H1 (cell line): Measurements from ENCODE around the gene ZNF586.

Experiments
- CHD1 ChIP-seq: IDR thresholded peaks from 2 replicates; pipeline ENCODE4 v1.6.1; 2012; ENCODE audit warnings: low read depth, low read length, improper control_type of control experiment
- GABPA ChIP-seq: IDR thresholded peaks from 2 replicates; pipeline ENCODE4 v1.6.1; 2011; ENCODE audit warnings: mild to moderate bottlenecking, low read length, moderate library complexity, borderline replicate concordance; ENCODE audit not compliant: insufficient read depth
- HDAC2 ChIP-seq, 2 experiments: fragments of 300-600 bp in 1 of 2; sonication (generic) in 1 of 2; IDR thresholded peaks; 2 replicates each; pipeline ENCODE4 v1.6.1; 2011 to 2012; ENCODE audit warnings: low read depth in 2 of 2, low read length in 2 of 2, mild to moderate bottlenecking in 2 of 2, moderate library complexity in 2 of 2, borderline replicate concordance in 1 of 2, inconsistent platforms in 1 of 2
- JUN ChIP-seq: IDR thresholded peaks from 2 replicates; pipeline ENCODE4 v1.6.1; 2011; ENCODE audit warnings: low read depth, mild to moderate bottlenecking, improper control_type of control experiment, low read length
- KDM1A ChIP-seq: fragments of 200-600, 300-600 bp; sonication (generic); IDR thresholded peaks from 2 replicates; pipeline ENCODE4 v1.7.1; 2016; ENCODE audit warnings: mild to moderate bottlenecking, low read length, borderline replicate concordance
- POLR2AphosphoS5 ChIP-seq: IDR thresholded peaks from 2 replicates; pipeline ENCODE4 v1.6.1; 2011; ENCODE audit warnings: low read depth, low read length
- RBBP5 ChIP-seq: IDR thresholded peaks from 2 replicates; pipeline ENCODE4 v1.7.1; 2012; ENCODE audit warnings: low read depth, mild to moderate bottlenecking, inconsistent platforms, low read length, moderate library complexity, borderline replicate concordance
- RFX5 ChIP-seq: IDR thresholded peaks from 2 replicates; pipeline ENCODE4 v1.6.1; 2011; ENCODE audit warnings: low read depth, low read length, improper control_type of control experiment, borderline replicate concordance
- TBP ChIP-seq: IDR thresholded peaks from 2 replicates; pipeline ENCODE4 v1.6.1; 2011; ENCODE audit warnings: low read depth, low read length, improper control_type of control experiment
- TEAD4 ChIP-seq: IDR thresholded peaks from 2 replicates; pipeline ENCODE4 v1.6.1; 2012; ENCODE audit warnings: low read depth, low read length, inconsistent platforms, mixed read lengths
- ZNF274 ChIP-seq: IDR thresholded peaks from 2 replicates; pipeline ENCODE4 v1.7.0; 2012; ENCODE audit warnings: low read length, borderline replicate concordance; ENCODE audit errors: extremely low read depth
- TF ChIP-seq, protein P1 (sequence below): IDR thresholded peaks from 2 replicates; pipeline ENCODE4 v1.6.1; 2012; ENCODE audit warnings: inconsistent platforms
- TF ChIP-seq, protein P2 (sequence below), 3 experiments: IDR thresholded peaks; 1 replicate in 2 of 3; 2 replicates in 1 of 3; pipeline versions ENCODE4 v1.5.1 to v1.6.1; 2011; ENCODE audit warnings: low read length in 3 of 3, mild to moderate bottlenecking in 3 of 3, inconsistent platforms in 2 of 3, low read depth in 1 of 3, moderate library complexity in 1 of 3; ENCODE audit not compliant: insufficient read depth in 1 of 3; ENCODE audit errors: control extremely low read depth in 1 of 3

DNA sequence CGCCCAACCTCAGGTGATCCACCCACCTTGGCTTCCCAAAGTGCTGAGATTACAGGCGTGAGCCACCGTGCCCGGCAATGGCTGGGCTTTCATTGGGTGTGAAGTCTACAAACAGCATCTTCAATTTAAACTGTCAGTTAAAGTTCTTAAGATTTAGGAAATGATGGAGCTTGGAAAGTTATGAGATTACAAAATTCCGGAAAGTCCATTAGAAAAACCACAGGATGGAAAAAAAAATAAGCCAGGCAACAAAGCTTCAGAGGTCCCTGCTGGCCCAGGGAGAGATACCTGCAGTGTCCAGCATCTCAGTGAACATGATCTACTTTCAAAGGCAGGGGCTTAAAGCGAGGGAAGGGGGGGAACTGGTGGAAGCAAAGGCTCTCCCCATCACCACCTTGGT lies 56.0 kb downstream of the ZNF586 start:
- TF ChIP-seq POLR2AphosphoS5 (no peak), KDM1A (no peak), HDAC2 (IDR thresholded peaks at IDR 0.05; ENCODE audit: borderline replicate concordance in 1 of 2, low read depth in 2 of 2, low read length in 2 of 2) (no peak), CHD1 (no peak), JUN (no peak), RFX5 (no peak), TEAD4 (no peak), GABPA (no peak), TBP (no peak), RBBP5 (no peak), ZNF274 (no peak)
- TF ChIP-seq, protein P1, sequence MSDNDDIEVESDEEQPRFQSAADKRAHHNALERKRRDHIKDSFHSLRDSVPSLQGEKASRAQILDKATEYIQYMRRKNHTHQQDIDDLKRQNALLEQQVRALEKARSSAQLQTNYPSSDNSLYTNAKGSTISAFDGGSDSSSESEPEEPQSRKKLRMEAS, result no peak
- TF ChIP-seq, protein P2, sequence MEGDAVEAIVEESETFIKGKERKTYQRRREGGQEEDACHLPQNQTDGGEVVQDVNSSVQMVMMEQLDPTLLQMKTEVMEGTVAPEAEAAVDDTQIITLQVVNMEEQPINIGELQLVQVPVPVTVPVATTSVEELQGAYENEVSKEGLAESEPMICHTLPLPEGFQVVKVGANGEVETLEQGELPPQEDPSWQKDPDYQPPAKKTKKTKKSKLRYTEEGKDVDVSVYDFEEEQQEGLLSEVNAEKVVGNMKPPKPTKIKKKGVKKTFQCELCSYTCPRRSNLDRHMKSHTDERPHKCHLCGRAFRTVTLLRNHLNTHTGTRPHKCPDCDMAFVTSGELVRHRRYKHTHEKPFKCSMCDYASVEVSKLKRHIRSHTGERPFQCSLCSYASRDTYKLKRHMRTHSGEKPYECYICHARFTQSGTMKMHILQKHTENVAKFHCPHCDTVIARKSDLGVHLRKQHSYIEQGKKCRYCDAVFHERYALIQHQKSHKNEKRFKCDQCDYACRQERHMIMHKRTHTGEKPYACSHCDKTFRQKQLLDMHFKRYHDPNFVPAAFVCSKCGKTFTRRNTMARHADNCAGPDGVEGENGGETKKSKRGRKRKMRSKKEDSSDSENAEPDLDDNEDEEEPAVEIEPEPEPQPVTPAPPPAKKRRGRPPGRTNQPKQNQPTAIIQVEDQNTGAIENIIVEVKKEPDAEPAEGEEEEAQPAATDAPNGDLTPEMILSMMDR (IDR thresholded peaks at IDR 0.05; ENCODE audit: control extremely low read depth in 1 of 3, insufficient read depth in 1 of 3, low read depth in 1 of 3, low read length in 3 of 3), result no peak
